Measurements from ENCODE around the gene KRTAP5-8. TPM values are rescaled to one million over a fixed set of nuclear protein-coding genes. Genes with fewer than 3 reads are reported as not detected.
"Not testable (repeated sequence)": the region's sequence is repeated elsewhere in the genome, so short reads cannot be mapped to it uniquely, and the experiment has no call there.

Gene KRTAP5-8
- total RNA-seq, 1 experiment from 2014 or later = not detected

GRCh38 chr11:71565263-71565662, 27.4 kb downstream of the KRTAP5-8 start, which contains the start of gene KRTAP5-10:
Gene KRTAP5-10 (plus strand): TSS chr11:71565563. CDS start chr11:71565588, 25 bp downstream.
- no peak for TF ChIP-seq POLR2AphosphoS5 (IDR thresholded peaks at IDR 0.05; ENCODE audit: low read depth, low read length)
- TF ChIP-seq CTCF (IDR thresholded peaks at IDR 0.05) = no peak
- no peak for TF ChIP-seq SIN3A (IDR thresholded peaks at IDR 0.05; ENCODE audit: borderline replicate concordance, insufficient read depth, low read depth, low read length)
- TF ChIP-seq TCF7L2 (IDR thresholded peaks at IDR 0.05; ENCODE audit: low read depth, low read length) = no peak
- TF ChIP-seq REST (IDR thresholded peaks at IDR 0.05; ENCODE audit: insufficient read depth in 1 of 2, low read depth in 2 of 2, low read length in 1 of 2) = no peak
- CTCF ChIA-PET = no interaction called here
- Histone ChIP-seq H3K27ac (ENCODE audit: low read length) (no peak within 1 kb of the TSS), H3K4me1 (ENCODE audit: control insufficient read depth, insufficient read depth, low read length) (peaks cover 2% of the 10 kb centered on the region; the same call in 1 of the 2 replicates), H3K36me3 (ENCODE audit: control insufficient read depth, insufficient read depth, low read length) (no peaks in the 10 kb centered on the region), H3K4me3 (ENCODE audit: low read depth in 2 of 2, low read length in 2 of 2) (no peak within 1 kb of the TSS), H3K9me3 (ENCODE audit: control insufficient read depth, insufficient read depth, low read depth, low read length) (no peaks in the 10 kb centered on the region), H3K27me3 (ENCODE audit: control insufficient read depth, insufficient read depth, low read length) (peaks cover 12% of the 10 kb centered on the region; the same call in 1 of the 2 replicates)
- BruUV-seq (replicated peaks) = no TSS peak
- DNase-seq (ENCODE audit: low read depth, low spot score) (no peak), ATAC-seq (no peak)
- intact Hi-C loops (cut with micrococcal nuclease; ENCODE audit: unreplicated experiment) = no loop called here
- POLR2A ChIA-PET = interaction anchor here (0.6 kb wide), 1 partner anchor 791 kb away, joined by 4 read pairs; no protein-coding TSS in a partner anchor
- in situ Hi-C loops (cut with HindIII; ENCODE audit: low pct_unique_long_range_greater_than_20kb, low sequenced_read_pairs) = no loop called here

GRCh38 chr11:71566081-71566620, 28.3 kb downstream of the KRTAP5-8 start:
- Histone ChIP-seq H3K9me3 (ENCODE audit: control insufficient read depth, insufficient read depth, low read depth, low read length) (no peaks in the 10 kb centered on the region), H3K27ac (ENCODE audit: low read length) (no peak overlapping the region), H3K36me3 (ENCODE audit: control insufficient read depth, insufficient read depth, low read length) (no peaks in the 10 kb centered on the region), H3K4me3 (ENCODE audit: low read depth in 2 of 2, low read length in 2 of 2) (no peak overlapping the region), H3K4me1 (ENCODE audit: control insufficient read depth, insufficient read depth, low read length) (peaks cover 2% of the 10 kb centered on the region; the same call in 1 of the 2 replicates), H3K27me3 (ENCODE audit: control insufficient read depth, insufficient read depth, low read length) (peaks cover 10% of the 10 kb centered on the region; the same call in 1 of the 2 replicates)
- DNase-seq (ENCODE audit: low read depth, low spot score) (no peak), ATAC-seq (no peak)
- ChIA-PET CTCF (interaction anchor here (1.0 kb wide), 1 partner anchor 14 kb away, joined by 5 read pairs; no protein-coding TSS in a partner anchor), POLR2A (interaction anchor here (0.6 kb wide), 1 partner anchor 348 kb away, joined by 4 read pairs; no protein-coding TSS in a partner anchor)
- no TSS peak for BruUV-seq (replicated peaks)
- TF ChIP-seq REST (IDR thresholded peaks at IDR 0.05; ENCODE audit: insufficient read depth in 1 of 2, low read depth in 2 of 2, low read length in 1 of 2) = no peak
- no peak for TF ChIP-seq POLR2AphosphoS5 (IDR thresholded peaks at IDR 0.05; ENCODE audit: low read depth, low read length)
- TF ChIP-seq TCF7L2 (IDR thresholded peaks at IDR 0.05; ENCODE audit: low read depth, low read length) = no peak
- no peak for TF ChIP-seq CTCF (IDR thresholded peaks at IDR 0.05)
- no peak for TF ChIP-seq SIN3A (IDR thresholded peaks at IDR 0.05; ENCODE audit: borderline replicate concordance, insufficient read depth, low read depth, low read length)
- in situ Hi-C loops (cut with HindIII; ENCODE audit: low pct_unique_long_range_greater_than_20kb, low sequenced_read_pairs) (no loop called here), intact Hi-C loops (cut with micrococcal nuclease; ENCODE audit: unreplicated experiment) (no loop called here)

- ATAC-seq; H3K4me1 ChIP-seq (ENCODE audit: control insufficient read depth, insufficient read depth, low read length); H3K27ac ChIP-seq (ENCODE audit: low read length); H3K9me3 ChIP-seq (ENCODE audit: control insufficient read depth, insufficient read depth, low read depth, low read length); H3K36me3 ChIP-seq (ENCODE audit: control insufficient read depth, insufficient read depth, low read length); BruUV-seq (replicated peaks); DNase-seq (ENCODE audit: low read depth, low spot score); intact Hi-C loops (cut with micrococcal nuclease; ENCODE audit: unreplicated experiment); H3K4me3 ChIP-seq (ENCODE audit: low read depth in 2 of 2, low read length in 2 of 2); in situ Hi-C loops (cut with HindIII; ENCODE audit: low pct_unique_long_range_greater_than_20kb, low sequenced_read_pairs): not testable (repeated sequence)
- peaks cover 10% of the 10 kb centered on the region; the same call in 1 of the 2 replicates for H3K27me3 ChIP-seq (ENCODE audit: control insufficient read depth, insufficient read depth, low read length)
- CTCF ChIA-PET = interaction anchor here (1.0 kb wide), 1 partner anchor 13 kb away, joined by 5 read pairs; no protein-coding TSS in a partner anchor
- POLR2A ChIA-PET = interaction anchor here (0.6 kb wide), 1 partner anchor 347 kb away, joined by 4 read pairs; no protein-coding TSS in a partner anchor
Measured at GRCh38 chr11:71566626-71567599, 29.1 kb downstream of the KRTAP5-8 start.
